HepG2 (cell line): ENCODE data around the gene SPATA32. TPM values are rescaled to one million over a fixed set of nuclear protein-coding genes. Genes with fewer than 3 reads are reported as not detected.
A peak's percentile ranks its signal among the peaks of the same experiment; 100 is the strongest.

Experiments
- ATF4 ChIP-seq, 2 experiments: fragments of 450-650 bp in 1 of 2; sonication (generic) in 1 of 2; formaldehyde crosslinking; IDR thresholded peaks; 2 replicates each; pipeline versions ENCODE4 v1.5.0 to v1.8.0; 2020 to 2022; ENCODE audit warnings: mild to moderate bottlenecking in 1 of 2, missing genetic modification reagents in 1 of 2
- CBX5 ChIP-seq: sonication (generic); formaldehyde crosslinking; IDR thresholded peaks from 2 replicates; pipeline ENCODE4 v1.4.0; 2020; ENCODE audit warnings: missing genetic modification reagents, borderline replicate concordance
- FOXC1 ChIP-seq: sonication (generic); formaldehyde crosslinking; IDR thresholded peaks from 2 replicates; pipeline ENCODE4 v1.8.0; 2022; ENCODE audit warnings: mild to moderate bottlenecking, missing genetic modification reagents, borderline replicate concordance
- JUN ChIP-seq: sonication (generic); formaldehyde crosslinking; IDR thresholded peaks from 2 replicates; pipeline ENCODE4 v1.4.0; 2020; ENCODE audit warnings: mild to moderate bottlenecking, missing genetic modification reagents
- MLX ChIP-seq: IDR thresholded peaks from 2 replicates; pipeline ENCODE4 v1.6.1; 2016
- NFATC3 ChIP-seq: sonication (generic); formaldehyde crosslinking; IDR thresholded peaks from 2 replicates; pipeline ENCODE4 v1.5.1; 2020; ENCODE audit warnings: mild to moderate bottlenecking, missing genetic modification reagents
- PCBP1 ChIP-seq: fragments of 200-400 bp; formaldehyde crosslinking; IDR thresholded peaks from 2 replicates; pipeline ENCODE4 v1.6.1; 2017; ENCODE audit warnings: mild to moderate bottlenecking, low read depth, low read length, borderline replicate concordance
- TBX2 ChIP-seq: sonication (generic); formaldehyde crosslinking; IDR thresholded peaks from 2 replicates; pipeline ENCODE4 v1.5.0; 2020; ENCODE audit warnings: missing genetic modification reagents, mild to moderate bottlenecking, borderline replicate concordance
- ZBTB2 ChIP-seq: sonication (generic); formaldehyde crosslinking; IDR thresholded peaks from 2 replicates; pipeline ENCODE4 v1.8.0; 2022; ENCODE audit warnings: low read depth, missing genetic modification reagents
- ZBTB4 ChIP-seq: sonication (generic); formaldehyde crosslinking; IDR thresholded peaks from 2 replicates; pipeline ENCODE4 v1.4.0; 2020; ENCODE audit warnings: missing genetic modification reagents, mild to moderate bottlenecking, borderline replicate concordance
- ZNF232 ChIP-seq: sonication (generic); formaldehyde crosslinking; IDR thresholded peaks from 2 replicates; pipeline ENCODE4 v1.4.0; 2020; ENCODE audit warnings: missing genetic modification reagents, borderline replicate concordance
- ZNF687 ChIP-seq: sonication (generic); formaldehyde crosslinking; IDR thresholded peaks from 2 replicates; pipeline ENCODE4 v1.5.1; 2020; ENCODE audit warnings: mild to moderate bottlenecking, missing genetic modification reagents, moderate library complexity
- ZNF800 ChIP-seq: sonication (generic); formaldehyde crosslinking; IDR thresholded peaks from 2 replicates; pipeline ENCODE4 v1.4.0; 2020; ENCODE audit warnings: missing genetic modification reagents
- polyA plus RNA-seq, 8 experiments: library from polyadenylated mRNA; depleted of rRNA in 3 of 8; stranded (reverse) in 7 of 8; unstranded in 1 of 8; fragments of >200 nt; fragmentation: Illumina TruSeq in 4 of 8; extraction: Trizol in 4 of 8; gene quantifications; 2 replicates each; pipeline versions ENCODE4 v1.2.1 to v1.2.3, GENCODE V29; 2011 to 2016; ENCODE audit warnings: low read depth in 4 of 8, missing spikeins in 1 of 8, mixed read lengths in 1 of 8; ENCODE audit not compliant: insufficient read depth in 1 of 8
- total RNA-seq, 5 experiments: library from RNA; depleted of rRNA; stranded (reverse); fragments of >200 nt; fragmentation: Illumina TruSeq; extraction: Trizol; gene quantifications; 2 replicates each; pipeline ENCODE4 v1.2.3, GENCODE V29; 2016; ENCODE audit warnings: low read depth in 1 of 5

The SPATA32 gene
- total and polyA plus RNA-seq, 2 of the 13 experiments (the other 11 are each of a cell fraction or from before 2014, with no cell fraction given): not detected

GRCh38 chr17:45244725-45245656 is 16.9 kb downstream of the SPATA32 start (continued):
- TF ChIP-seq MLX (CRISPR knock-in tag): no peak
- TF ChIP-seq ZBTB2 (CRISPR knock-in tag): peak; percentile 21; the same call in 1 of the 2 replicates
- TF ChIP-seq PCBP1: 0 out of 2 replicates have a peak, but pooled peaks have one; percentile 20
- TF ChIP-seq ZNF800 (CRISPR knock-in tag): peak; percentile 88; the same call in 1 of the 2 replicates
- peak; percentile 13; the same call in 1 of the 2 replicates for TF ChIP-seq TBX2 (CRISPR knock-in tag)
- no peak for TF ChIP-seq FOXC1
- TF ChIP-seq ATF4 (CRISPR knock-in tag; IDR thresholded peaks at IDR 0.05): no peak
- TF ChIP-seq JUN: no peak
- TF ChIP-seq ZBTB4 (CRISPR knock-in tag): peak; percentile 59; the same call in 1 of the 2 replicates
- TF ChIP-seq NFATC3 (CRISPR knock-in tag): no peak
- 0 out of 2 replicates have a peak, but pooled peaks have one; percentile 1 for TF ChIP-seq CBX5
- TF ChIP-seq ZNF687 (CRISPR knock-in tag): peak; percentile 53
- 0 out of 2 replicates have a peak, but pooled peaks have one; percentile 20 for TF ChIP-seq ZNF232 (CRISPR knock-in tag)
